Fibroblast of the conjunctiva (primary cell): Measurements from ENCODE around the gene SLC35G1.

Experiments
- DNase-seq: peaks from one replicate; pipeline ENCODE4 v3.0.0-alpha.2; 2010; ENCODE audit warnings: low read depth

SLC35G1 gene

GRCh38 chr10:93879273-93879672 lies 14.5 kb upstream of the SLC35G1 start:
- DNase-seq, result no peak

- no peak for DNase-seq
Observed at GRCh38 chr10:93894516-93895378, 969 bp downstream of the SLC35G1 start.

- DNase-seq, result no peak
Observed at GRCh38 chr10:93897070-93897780, 3.4 kb downstream of the SLC35G1 start.

- DNase-seq, result no peak
Observed at GRCh38 chr10:93899109-93899508, 5.3 kb downstream of the SLC35G1 start.

GRCh38 chr10:93903051-93903450 lies 9.3 kb downstream of the SLC35G1 start:
- no peak for DNase-seq

- DNase-seq, result no peak
Observed at GRCh38 chr10:93904901-93905300, 11.1 kb downstream of the SLC35G1 start.

GRCh38 chr10:93907059-93907458 lies 13.3 kb downstream of the SLC35G1 start:
- DNase-seq, result no peak

- DNase-seq, result no peak
Observed at GRCh38 chr10:93911866-93912265, 18.1 kb downstream of the SLC35G1 start.

- no peak for DNase-seq
Observed at GRCh38 chr10:93912444-93912843, 18.7 kb downstream of the SLC35G1 start.

- no peak for DNase-seq
Observed at GRCh38 chr10:93913706-93914105, 19.9 kb downstream of the SLC35G1 start.

- DNase-seq, result no peak
Observed at GRCh38 chr10:93915598-93915997, 21.8 kb downstream of the SLC35G1 start.

GRCh38 chr10:93916257-93917063 lies 22.7 kb downstream of the SLC35G1 start:
- peak; percentile 35 for DNase-seq

- DNase-seq, result no peak
Observed at GRCh38 chr10:93917064-93917391, 23.2 kb downstream of the SLC35G1 start.

- no peak for DNase-seq
Observed at GRCh38 chr10:93917821-93918220, 24.0 kb downstream of the SLC35G1 start.

GRCh38 chr10:93921338-93921737 lies 27.6 kb downstream of the SLC35G1 start:
- no peak for DNase-seq

GRCh38 chr10:93926613-93927012 lies 32.8 kb downstream of the SLC35G1 start:
- DNase-seq, result no peak

GRCh38 chr10:93938140-93938539 lies 44.4 kb downstream of the SLC35G1 start:
- DNase-seq, result no peak

- no peak for DNase-seq
Observed at GRCh38 chr10:93940881-93941280, 47.1 kb downstream of the SLC35G1 start.

GRCh38 chr10:93941606-93942005 lies 47.8 kb downstream of the SLC35G1 start:
- DNase-seq, result no peak

- no peak for DNase-seq
Observed at GRCh38 chr10:93945819-93946218, 52.0 kb downstream of the SLC35G1 start.

- DNase-seq, result peak; percentile 36
Observed at GRCh38 chr10:93947055-93947454, 53.3 kb downstream of the SLC35G1 start.

- DNase-seq, result no peak
Observed at GRCh38 chr10:93947524-93947923, 53.7 kb downstream of the SLC35G1 start.

- DNase-seq, result no peak
Observed at GRCh38 chr10:93951905-93952304, 58.1 kb downstream of the SLC35G1 start.
